GM12878 (cell line): ENCODE data around the gene AKAP1. TPM values are rescaled to one million over a fixed set of nuclear protein-coding genes. Genes with fewer than 3 reads are reported as not detected.

Source experiments
- ATAC-seq: fragments of 200-7000 bp; cut with Tn5 transposase; 3 replicates; pipeline ENCODE4 v1.9.1; 2020; ENCODE audit warnings: mild to moderate bottlenecking, moderate library complexity
- BruUV-seq: library from RNA; stranded (reverse); fragments of 400-500 nt; replicated peaks from 2 replicates; lab custom pipeline; 2021; lab: Mats Ljungman, UMichigan
- CTCF ChIA-PET: fragments of 300-600 bp; sonication (Branson Sonifier 250); formaldehyde crosslinking; extraction: SDS; loops from one replicate; lab custom pipeline; 2021; ENCODE audit warnings: inconsistent platforms; lab: Yijun Ruan, JAX
- POLR2A ChIA-PET: fragments of 350-600 bp; formaldehyde crosslinking; extraction: SDS; loops from one replicate; lab custom pipeline; 2021; ENCODE audit warnings: inconsistent platforms; lab: Charles Lee
- RAD21 ChIA-PET: fragments of 300-600 bp; sonication (Branson Sonifier 250); formaldehyde crosslinking; loops from one replicate; lab custom pipeline; 2023; ENCODE audit warnings: antibody characterized with exemption; ENCODE audit not compliant: unreplicated experiment; lab: Charles Lee
- SMC1A ChIA-PET: fragments of 300-600 bp; sonication (Branson Sonifier 250); formaldehyde crosslinking; loops from one replicate; lab custom pipeline; 2023; ENCODE audit not compliant: unreplicated experiment, uncharacterized antibody; lab: Charles Lee
- DNase-seq: peaks from one replicate; pipeline ENCODE4 v3.0.0-alpha.2; 2011; ENCODE audit warnings: low read depth, low spot score
- FAIRE-seq: peaks from 3 replicates; lab custom pipeline; 2011; peaks lifted over from hg19 to GRCh38; lab: Jason Lieb, UNC
- H2AFZ ChIP-seq: 2 replicates; pipeline ENCODE4 v1.6.0; 2011; ENCODE audit warnings: low read depth, low read length, control low read depth; ENCODE audit not compliant: control insufficient read depth
- H3K27ac ChIP-seq: 2 replicates; pipeline ENCODE4 v1.5.1; 2011; ENCODE audit warnings: control low read depth; ENCODE audit not compliant: control insufficient read depth, insufficient read depth
- H3K27me3 ChIP-seq, 2 experiments: replicated peaks in 1 of 2; 2 replicates each; pipeline versions ENCODE4 v1.6.0 to v1.6.1; 2011; ENCODE audit warnings: low read length in 1 of 2; ENCODE audit not compliant: control insufficient read depth in 2 of 2, insufficient read depth in 2 of 2
- H3K36me3 ChIP-seq, 2 experiments: 2 replicates each; pipeline ENCODE4 v1.5.1; 2011; ENCODE audit warnings: low read length in 1 of 2; ENCODE audit not compliant: control insufficient read depth in 2 of 2, insufficient read depth in 2 of 2
- H3K4me1 ChIP-seq: 2 replicates; pipeline ENCODE4 v1.6.1; 2011; ENCODE audit warnings: mild to moderate bottlenecking, low read length, moderate library complexity, mixed read lengths; ENCODE audit not compliant: control insufficient read depth, insufficient read depth
- H3K4me2 ChIP-seq: 2 replicates; pipeline ENCODE4 v1.6.0; 2011; ENCODE audit warnings: control low read depth; ENCODE audit not compliant: control insufficient read depth, insufficient read depth
- H3K4me3 ChIP-seq: fragments of 200-600 bp; sonication (generic); 2 replicates; pipeline ENCODE4 v1.5.1; 2016
- H3K79me2 ChIP-seq: 2 replicates; pipeline ENCODE4 v1.6.0; 2011; ENCODE audit warnings: low read length; ENCODE audit not compliant: control insufficient read depth, insufficient read depth
- H3K9ac ChIP-seq: 2 replicates; pipeline ENCODE4 v1.8.0; 2011; ENCODE audit warnings: low read length, control low read depth, mixed read lengths; ENCODE audit not compliant: control insufficient read depth, insufficient read depth
- H3K9me3 ChIP-seq: replicated peaks from 3 replicates; pipeline ENCODE4 v1.5.1; 2011; ENCODE audit warnings: mild to moderate bottlenecking, low read length; ENCODE audit not compliant: control insufficient read depth, insufficient read depth
- H4K20me1 ChIP-seq: 2 replicates; pipeline ENCODE4 v1.6.0; 2011; ENCODE audit not compliant: control insufficient read depth, insufficient read depth
- EED ChIP-seq: sonication (generic); IDR thresholded peaks from 2 replicates; pipeline ENCODE4 v1.6.1; 2016; ENCODE audit warnings: antibody characterized with exemption, low read depth
- EGR1 ChIP-seq, 2 experiments: IDR thresholded peaks; 1 replicate in 1 of 2; 2 replicates in 1 of 2; pipeline ENCODE4 v1.6.1; 2011 to 2012; ENCODE audit warnings: low read depth in 2 of 2, low read length in 2 of 2, borderline replicate concordance in 1 of 2, mild to moderate bottlenecking in 1 of 2, moderate library complexity in 1 of 2
- GABPA ChIP-seq: IDR thresholded peaks from 2 replicates; pipeline ENCODE4 v1.6.1; 2014; ENCODE audit warnings: antibody characterized with exemption, low read depth, mild to moderate bottlenecking, inconsistent platforms
- IKZF2 ChIP-seq, 2 experiments: fragments of 450-650 bp; IDR thresholded peaks; 2 replicates each; pipeline ENCODE4 v1.6.1; 2017; ENCODE audit warnings: mild to moderate bottlenecking in 2 of 2, moderate library complexity in 2 of 2
- MTA3 ChIP-seq: IDR thresholded peaks from 2 replicates; pipeline ENCODE4 v1.6.1; 2012; ENCODE audit warnings: low read length, inconsistent platforms, borderline replicate concordance
- MYC ChIP-seq: IDR thresholded peaks from 2 replicates; pipeline ENCODE4 v1.6.1; 2011; ENCODE audit warnings: mild to moderate bottlenecking, low read length, moderate library complexity, inconsistent platforms; ENCODE audit not compliant: insufficient read depth, insufficient replicate concordance, insufficient read length, severe bottlenecking
- NRF1 ChIP-seq: conservative IDR thresholded peaks from 2 replicates; pipeline ENCODE4 v1.6.1; 2011; ENCODE audit warnings: mild to moderate bottlenecking, low read depth, low read length, improper control_type of control experiment
- RCOR1 ChIP-seq: conservative IDR thresholded peaks from 2 replicates; pipeline ENCODE4 v1.6.1; 2012; ENCODE audit warnings: low read depth, low read length, improper control_type of control experiment
- RUNX3 ChIP-seq: IDR thresholded peaks from 2 replicates; pipeline ENCODE4 v1.6.1; 2012; ENCODE audit warnings: low read length, inconsistent platforms
- SMAD5 ChIP-seq: IDR thresholded peaks from 2 replicates; pipeline ENCODE4 v1.6.1; 2016; ENCODE audit warnings: antibody characterized with exemption, low read depth
- SMARCA5 ChIP-seq: fragments of 450-650 bp; IDR thresholded peaks from 2 replicates; pipeline ENCODE4 v1.6.1; 2017; ENCODE audit warnings: mild to moderate bottlenecking
- STAT3 ChIP-seq: IDR thresholded peaks from 2 replicates; pipeline ENCODE4 v1.6.1; 2011; ENCODE audit warnings: low read depth, low read length, improper control_type of control experiment
- ZNF24 ChIP-seq: fragments of 450-650 bp; IDR thresholded peaks from 2 replicates; pipeline ENCODE4 v1.6.1; 2017; ENCODE audit warnings: antibody characterized with exemption, mild to moderate bottlenecking
- ZNF274 ChIP-seq: IDR thresholded peaks from one replicate; pipeline ENCODE4 v1.8.0; 2011; ENCODE audit not compliant: insufficient read length, insufficient read depth
- WGBS: methylation state at CpG from one replicate; pipeline ENCODE4 v1.1.6; 2016; ENCODE audit warnings: low lambda C conversion rate; ENCODE audit not compliant: insufficient replicate concordance, insufficient coverage; ENCODE audit errors: missing lambda C conversion rate; 5-methylcytosine and 5-hydroxymethylcytosine counted together
- in situ Hi-C: fragments of 300-500 bp; cut with MboI; formaldehyde crosslinking; loops from 9 replicates; pipeline ENCODE4 v1.14.3; 2018; ENCODE audit warnings: mixed read lengths
- intact Hi-C: fragments of 100-400 bp; cut with micrococcal nuclease; formaldehyde crosslinking; loops from one replicate; pipeline ENCODE4 v1.14.2; 2022; ENCODE audit not compliant: unreplicated experiment
- polyA plus RNA-seq, 11 experiments: library from polyadenylated mRNA; depleted of rRNA in 4 of 11; unstranded in 6 of 11; stranded (reverse) in 5 of 11; fragments of >200 nt; fragmentation: Nextera tagmentation in 4 of 11; fragmentation: Illumina TruSeq in 1 of 11; extraction: Ambion mirVana in 4 of 11; extraction: Trizol in 1 of 11; gene quantifications; 1 replicate in 1 of 11; 2 replicates in 10 of 11; pipeline versions ENCODE4 v1.2.1 to v1.2.3, GENCODE V29; 2011 to 2016; ENCODE audit warnings: inconsistent platforms in 2 of 11, missing spikeins in 2 of 11, low read depth in 1 of 11
- total RNA-seq, 4 experiments: library from RNA; depleted of rRNA in 3 of 4; stranded (reverse); fragments of >200 nt in 3 of 4; fragmentation: Illumina TruSeq in 1 of 4; extraction: Trizol in 1 of 4; gene quantifications; 2 replicates each; pipeline versions ENCODE4 v1.2.1 to v1.2.3, GENCODE V29; 2013 to 2021
- TF ChIP-seq, protein P1 (sequence below): IDR thresholded peaks from 2 replicates; pipeline ENCODE4 v1.6.1; 2012; ENCODE audit warnings: low read depth, low read length, improper control_type of control experiment
- TF ChIP-seq, protein P2 (sequence below): fragments of 450-650 bp; conservative IDR thresholded peaks from 2 replicates; pipeline ENCODE4 v1.6.1; 2017; ENCODE audit warnings: mild to moderate bottlenecking, moderate library complexity
- TF ChIP-seq, protein P3 (sequence below), 3 experiments: IDR thresholded peaks in 2 of 3; conservative IDR thresholded peaks in 1 of 3; 2 replicates each; pipeline ENCODE4 v1.5.1; 2011; ENCODE audit warnings: low read depth in 3 of 3, low read length in 3 of 3, mild to moderate bottlenecking in 3 of 3, control low read depth in 2 of 3, moderate library complexity in 2 of 3, inconsistent platforms in 1 of 3, mixed read lengths in 1 of 3; ENCODE audit not compliant: control insufficient read depth in 2 of 3, insufficient read depth in 1 of 3; ENCODE audit errors: extremely low read depth in 1 of 3
- TF ChIP-seq, protein P4 (sequence below): IDR thresholded peaks from 2 replicates; pipeline ENCODE4 v1.6.1; 2012; ENCODE audit warnings: low read length, inconsistent platforms

The AKAP1 gene
- total and polyA plus RNA-seq, 10 of the 15 experiments (the other 5 are each of a cell fraction or from before 2014, with no cell fraction given): 11.9 to 50.5 (median 38.1) TPM

DNA sequence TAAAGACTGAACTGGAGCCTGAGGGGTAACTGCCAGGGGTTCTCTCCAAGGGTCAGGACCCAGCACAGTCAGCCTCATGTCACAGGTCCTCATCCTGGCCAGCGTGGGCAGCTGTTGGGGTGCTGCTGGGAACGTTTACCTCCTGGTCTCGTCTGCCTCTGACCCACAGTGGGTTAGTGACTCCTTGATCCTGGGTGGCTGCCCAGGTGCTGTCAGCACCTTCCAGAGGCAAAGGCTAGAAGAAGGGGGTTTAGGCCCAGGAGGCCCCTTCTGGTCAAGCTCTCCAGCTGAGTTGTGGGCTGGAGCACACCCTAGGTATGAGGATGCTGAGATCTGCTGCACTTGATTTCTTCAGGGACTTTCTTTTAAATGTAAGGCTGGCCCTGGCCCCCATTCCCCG is 30.3 kb downstream of the AKAP1 start:
- no peak overlapping the region for H2AFZ ChIP-seq
- in situ Hi-C loops: no loop called here
- ATAC-seq (no peak), DNase-seq (no peak), FAIRE-seq (no peak)
- no peak overlapping the region for H3K9ac ChIP-seq
- intact Hi-C loops: no loop called here
- peaks cover 28 to 45% of the 10 kb centered on the region in 2 experiments; a peak in 3 of 4 replicates for H3K36me3 ChIP-seq
- CTCF ChIA-PET: interaction anchor here (1.7 kb wide), 1 partner anchor 14 kb away, joined by 4 read pairs; no protein-coding TSS in a partner anchor
- TF ChIP-seq STAT3 (no peak), SMARCA5 (no peak), MYC (no peak), SMAD5 (no peak), NRF1 (no peak), GABPA (no peak), RUNX3 (no peak), EGR1 (IDR thresholded peaks at IDR 0.05; ENCODE audit: borderline replicate concordance in 1 of 2, low read depth in 2 of 2, low read length in 2 of 2) (no peak), EED (no peak), ZNF274 (no peak), MTA3 (no peak), ZNF24 (no peak), IKZF2 (IDR thresholded peaks at IDR 0.05) (no peak), RCOR1 (no peak)
- TF ChIP-seq, protein P1, sequence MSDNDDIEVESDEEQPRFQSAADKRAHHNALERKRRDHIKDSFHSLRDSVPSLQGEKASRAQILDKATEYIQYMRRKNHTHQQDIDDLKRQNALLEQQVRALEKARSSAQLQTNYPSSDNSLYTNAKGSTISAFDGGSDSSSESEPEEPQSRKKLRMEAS: no peak
- TF ChIP-seq, protein P2, sequence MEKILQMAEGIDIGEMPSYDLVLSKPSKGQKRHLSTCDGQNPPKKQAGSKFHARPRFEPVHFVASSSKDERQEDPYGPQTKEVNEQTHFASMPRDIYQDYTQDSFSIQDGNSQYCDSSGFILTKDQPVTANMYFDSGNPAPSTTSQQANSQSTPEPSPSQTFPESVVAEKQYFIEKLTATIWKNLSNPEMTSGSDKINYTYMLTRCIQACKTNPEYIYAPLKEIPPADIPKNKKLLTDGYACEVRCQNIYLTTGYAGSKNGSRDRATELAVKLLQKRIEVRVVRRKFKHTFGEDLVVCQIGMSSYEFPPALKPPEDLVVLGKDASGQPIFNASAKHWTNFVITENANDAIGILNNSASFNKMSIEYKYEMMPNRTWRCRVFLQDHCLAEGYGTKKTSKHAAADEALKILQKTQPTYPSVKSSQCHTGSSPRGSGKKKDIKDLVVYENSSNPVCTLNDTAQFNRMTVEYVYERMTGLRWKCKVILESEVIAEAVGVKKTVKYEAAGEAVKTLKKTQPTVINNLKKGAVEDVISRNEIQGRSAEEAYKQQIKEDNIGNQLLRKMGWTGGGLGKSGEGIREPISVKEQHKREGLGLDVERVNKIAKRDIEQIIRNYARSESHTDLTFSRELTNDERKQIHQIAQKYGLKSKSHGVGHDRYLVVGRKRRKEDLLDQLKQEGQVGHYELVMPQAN: no peak
- TF ChIP-seq, protein P3, sequence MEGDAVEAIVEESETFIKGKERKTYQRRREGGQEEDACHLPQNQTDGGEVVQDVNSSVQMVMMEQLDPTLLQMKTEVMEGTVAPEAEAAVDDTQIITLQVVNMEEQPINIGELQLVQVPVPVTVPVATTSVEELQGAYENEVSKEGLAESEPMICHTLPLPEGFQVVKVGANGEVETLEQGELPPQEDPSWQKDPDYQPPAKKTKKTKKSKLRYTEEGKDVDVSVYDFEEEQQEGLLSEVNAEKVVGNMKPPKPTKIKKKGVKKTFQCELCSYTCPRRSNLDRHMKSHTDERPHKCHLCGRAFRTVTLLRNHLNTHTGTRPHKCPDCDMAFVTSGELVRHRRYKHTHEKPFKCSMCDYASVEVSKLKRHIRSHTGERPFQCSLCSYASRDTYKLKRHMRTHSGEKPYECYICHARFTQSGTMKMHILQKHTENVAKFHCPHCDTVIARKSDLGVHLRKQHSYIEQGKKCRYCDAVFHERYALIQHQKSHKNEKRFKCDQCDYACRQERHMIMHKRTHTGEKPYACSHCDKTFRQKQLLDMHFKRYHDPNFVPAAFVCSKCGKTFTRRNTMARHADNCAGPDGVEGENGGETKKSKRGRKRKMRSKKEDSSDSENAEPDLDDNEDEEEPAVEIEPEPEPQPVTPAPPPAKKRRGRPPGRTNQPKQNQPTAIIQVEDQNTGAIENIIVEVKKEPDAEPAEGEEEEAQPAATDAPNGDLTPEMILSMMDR (IDR thresholded peaks at IDR 0.05 in 2 of 3, conservative IDR thresholded peaks at IDR 0.05 in 1 of 3; ENCODE audit: control insufficient read depth in 2 of 3, extremely low read depth in 1 of 3, insufficient read depth in 1 of 3, low read depth in 3 of 3, low read length in 3 of 3): no peak
- TF ChIP-seq, protein P4, sequence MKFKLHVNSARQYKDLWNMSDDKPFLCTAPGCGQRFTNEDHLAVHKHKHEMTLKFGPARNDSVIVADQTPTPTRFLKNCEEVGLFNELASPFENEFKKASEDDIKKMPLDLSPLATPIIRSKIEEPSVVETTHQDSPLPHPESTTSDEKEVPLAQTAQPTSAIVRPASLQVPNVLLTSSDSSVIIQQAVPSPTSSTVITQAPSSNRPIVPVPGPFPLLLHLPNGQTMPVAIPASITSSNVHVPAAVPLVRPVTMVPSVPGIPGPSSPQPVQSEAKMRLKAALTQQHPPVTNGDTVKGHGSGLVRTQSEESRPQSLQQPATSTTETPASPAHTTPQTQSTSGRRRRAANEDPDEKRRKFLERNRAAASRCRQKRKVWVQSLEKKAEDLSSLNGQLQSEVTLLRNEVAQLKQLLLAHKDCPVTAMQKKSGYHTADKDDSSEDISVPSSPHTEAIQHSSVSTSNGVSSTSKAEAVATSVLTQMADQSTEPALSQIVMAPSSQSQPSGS: no peak
- SMC1A ChIA-PET: no interaction called here
- no peak overlapping the region for H3K27ac ChIP-seq
- WGBS: 93% methylated on average over 4 of the region's 4 CpGs
- H3K4me2 ChIP-seq: no peak overlapping the region
- no peaks in the 10 kb centered on the region for H3K27me3 ChIP-seq
- POLR2A ChIA-PET: no interaction called here
- no peaks in the 10 kb centered on the region for H3K4me1 ChIP-seq
- H4K20me1 ChIP-seq: peaks cover 4% of the 10 kb centered on the region; the same call in 1 of the 2 replicates
- RAD21 ChIA-PET: no interaction called here
- no peak overlapping the region for H3K4me3 ChIP-seq
- no peaks in the 10 kb centered on the region for H3K9me3 ChIP-seq
- no peaks in the 10 kb centered on the region for H3K79me2 ChIP-seq
- no TSS peak for BruUV-seq
